Trophoblast cell (in vitro differentiated cells and primary cell): ENCODE data around the gene SLIT3.

Experiments used
- DNase-seq, 2 donors: peaks; one replicate each; pipeline ENCODE4 v3.0.0-alpha.2; 2016
- H2AFZ ChIP-seq: 2 replicates; pipeline ENCODE4 v1.6.1; 2013; ENCODE audit warnings: low read length, moderate library complexity, mild to moderate bottlenecking; ENCODE audit not compliant: insufficient read depth, poor library complexity
- H2AK5ac ChIP-seq: 2 replicates; pipeline ENCODE4 v1.6.1; 2013; ENCODE audit warnings: mild to moderate bottlenecking, low read length
- H2BK120ac ChIP-seq: 2 replicates; pipeline ENCODE4 v1.6.1; 2013; ENCODE audit warnings: low read length, mild to moderate bottlenecking, moderate library complexity; ENCODE audit not compliant: insufficient read depth, poor library complexity
- H2BK12ac ChIP-seq: 2 replicates; pipeline ENCODE4 v1.6.1; 2013; ENCODE audit warnings: mild to moderate bottlenecking, low read length, moderate library complexity
- H2BK5ac ChIP-seq: 2 replicates; pipeline ENCODE4 v1.6.1; 2013; ENCODE audit warnings: low read length, low read depth, moderate library complexity, mild to moderate bottlenecking; ENCODE audit not compliant: poor library complexity
- H3K14ac ChIP-seq: 2 replicates; pipeline ENCODE4 v1.6.1; 2013; ENCODE audit warnings: mild to moderate bottlenecking, low read length
- H3K18ac ChIP-seq: 2 replicates; pipeline ENCODE4 v1.6.1; 2013; ENCODE audit warnings: mild to moderate bottlenecking, low read length
- H3K23ac ChIP-seq: 2 replicates; pipeline ENCODE4 v1.6.1; 2013; ENCODE audit warnings: low read length
- H3K27ac ChIP-seq: 2 replicates; pipeline ENCODE4 v1.5.1; 2013; ENCODE audit warnings: low read depth, mild to moderate bottlenecking, inconsistent platforms, low read length, moderate library complexity
- H3K27me3 ChIP-seq: 2 replicates; pipeline ENCODE4 v1.6.1; 2013; ENCODE audit warnings: inconsistent platforms, mild to moderate bottlenecking, low read length, moderate library complexity; ENCODE audit not compliant: insufficient read depth
- H3K36me3 ChIP-seq, 2 experiments: 1 replicate in 1 of 2; 2 replicates in 1 of 2; pipeline ENCODE4 v1.6.1; 2013; ENCODE audit warnings: low read length in 2 of 2, mild to moderate bottlenecking in 2 of 2, moderate library complexity in 1 of 2; ENCODE audit not compliant: insufficient read depth in 2 of 2, control insufficient read depth in 1 of 2
- H3K4ac ChIP-seq: 2 replicates; pipeline ENCODE4 v1.6.1; 2013; ENCODE audit warnings: low read depth, mild to moderate bottlenecking, low read length, moderate library complexity
- H3K4me1 ChIP-seq, 2 experiments: 1 replicate in 1 of 2; 2 replicates in 1 of 2; pipeline ENCODE4 v1.6.1; 2013; ENCODE audit warnings: low read length in 2 of 2, mild to moderate bottlenecking in 2 of 2, moderate library complexity in 1 of 2; ENCODE audit not compliant: insufficient read depth in 2 of 2, control insufficient read depth in 1 of 2
- H3K4me2 ChIP-seq: 2 replicates; pipeline ENCODE4 v1.6.1; 2013; ENCODE audit warnings: inconsistent platforms, mild to moderate bottlenecking, low read length, moderate library complexity
- H3K4me3 ChIP-seq: 2 replicates; pipeline ENCODE4 v1.5.1; 2013; ENCODE audit warnings: mild to moderate bottlenecking, low read depth, low read length, inconsistent platforms
- H3K79me1 ChIP-seq: one replicate; pipeline ENCODE4 v1.6.1; 2013; ENCODE audit warnings: low read length
- H3K79me2 ChIP-seq: 2 replicates; pipeline ENCODE4 v1.6.1; 2013; ENCODE audit warnings: low read length, mild to moderate bottlenecking; ENCODE audit not compliant: control insufficient read depth, insufficient read depth, poor library complexity
- H3K9ac ChIP-seq: 2 replicates; pipeline ENCODE4 v1.6.1; 2013; ENCODE audit warnings: mild to moderate bottlenecking, low read length
- H3K9me3 ChIP-seq: 2 replicates; pipeline ENCODE4 v1.6.1; 2013; ENCODE audit warnings: low read depth, mild to moderate bottlenecking, control low read depth, inconsistent platforms, low read length; ENCODE audit not compliant: insufficient read depth
- H4K12ac ChIP-seq: 2 replicates; pipeline ENCODE4 v1.6.1; 2013; ENCODE audit warnings: low read depth, mild to moderate bottlenecking, low read length, moderate library complexity
- H4K8ac ChIP-seq: 2 replicates; pipeline ENCODE4 v1.6.1; 2013; ENCODE audit warnings: low read depth, mild to moderate bottlenecking, low read length, moderate library complexity
- H4K91ac ChIP-seq: one replicate; pipeline ENCODE4 v1.6.1; 2013; ENCODE audit warnings: low read depth, mild to moderate bottlenecking, low read length, moderate library complexity
- WGBS: extraction: QIAGEN DNeasy Blood & Tissue Kit; methylation state at CpG from one replicate; pipeline ENCODE4 v1.1.7; 2013; ENCODE audit warnings: missing lambda C conversion rate; ENCODE audit not compliant: insufficient read length, insufficient coverage; ENCODE audit errors: extremely low coverage; 5-methylcytosine and 5-hydroxymethylcytosine counted together

Gene SLIT3

DNA sequence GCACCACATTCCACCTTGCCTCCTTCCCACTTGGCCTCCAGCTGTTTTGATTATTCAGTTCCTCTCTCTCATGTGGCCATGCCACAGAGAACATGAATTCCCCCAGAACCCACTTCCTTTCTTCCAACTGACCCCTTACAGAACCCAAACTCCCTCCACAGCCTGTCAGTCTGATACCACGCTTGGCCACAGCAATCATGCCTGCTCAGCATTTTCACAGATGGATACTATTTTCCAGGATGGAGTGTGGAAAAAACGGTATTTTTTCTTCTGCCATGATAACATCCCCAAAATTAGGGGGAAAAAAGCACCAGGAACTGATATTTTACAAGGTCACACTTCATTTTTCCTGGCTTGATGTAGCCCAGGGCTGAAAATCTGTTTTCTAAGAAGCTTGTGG is 34.9 kb upstream of the SLIT3 start:
- Histone ChIP-seq H2BK12ac (no peak overlapping the region), H3K9ac (no peak overlapping the region), H3K14ac (no peak overlapping the region), H3K23ac (no peak overlapping the region), H3K9me3 (no peaks in the 10 kb centered on the region), H3K27me3 (no peaks in the 10 kb centered on the region), H4K91ac (no peak overlapping the region), H4K8ac (no peak overlapping the region), H2AFZ (no peak overlapping the region), H3K18ac (no peak overlapping the region), H3K79me1 (no peaks in the 10 kb centered on the region), H2AK5ac (no peak overlapping the region), H3K4ac (no peak overlapping the region), H3K4me1 (peaks cover 0 to 3% of the 10 kb centered on the region in 2 experiments), H3K4me3 (no peak overlapping the region), H2BK120ac (no peak overlapping the region), H3K4me2 (no peak overlapping the region), H3K79me2 (no peaks in the 10 kb centered on the region), H3K36me3 (no peaks in the 10 kb centered on the region), H4K12ac (no peak overlapping the region), H2BK5ac (no peak overlapping the region), H3K27ac (no peak overlapping the region)
- no peak for DNase-seq
- no CpG with 5 or more reads among the region's 2 CpGs for WGBS

DNA sequence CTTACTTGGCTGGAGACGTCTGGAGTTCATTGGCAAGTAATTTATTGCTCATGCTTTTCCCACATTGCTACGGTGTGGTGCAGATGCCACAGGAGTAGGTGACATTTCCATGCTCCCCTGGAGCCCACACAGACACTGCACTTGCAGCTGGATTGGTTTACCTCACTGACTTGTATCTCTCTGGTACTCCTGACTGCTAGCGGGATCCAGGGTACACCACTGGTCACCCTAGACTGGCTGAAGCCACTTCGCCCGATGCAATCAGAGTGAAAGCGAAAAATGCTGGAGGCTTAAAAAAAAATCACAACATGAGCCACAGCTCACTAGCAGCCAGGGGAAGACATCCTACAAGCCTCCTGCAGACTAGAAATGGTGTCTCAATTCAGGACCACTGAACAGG is 32.6 kb upstream of the SLIT3 start:
- H4K91ac ChIP-seq = no peak overlapping the region
- H3K14ac ChIP-seq = no peak overlapping the region
- no peaks in the 10 kb centered on the region for H3K27me3 ChIP-seq
- H3K27ac ChIP-seq = no peak overlapping the region
- no peak overlapping the region for H2AFZ ChIP-seq
- no peak overlapping the region for H3K4ac ChIP-seq
- H3K79me1 ChIP-seq = no peaks in the 10 kb centered on the region
- WGBS = no CpG with 5 or more reads among the region's 6 CpGs
- H2BK5ac ChIP-seq = no peak overlapping the region
- H2AK5ac ChIP-seq = no peak overlapping the region
- H4K8ac ChIP-seq = no peak overlapping the region
- H3K18ac ChIP-seq = no peak overlapping the region
- no peaks in the 10 kb centered on the region for H3K36me3 ChIP-seq
- no peak overlapping the region for H3K9ac ChIP-seq
- H3K4me2 ChIP-seq = no peak overlapping the region
- H3K23ac ChIP-seq = no peak overlapping the region
- no peaks in the 10 kb centered on the region for H3K9me3 ChIP-seq
- H2BK120ac ChIP-seq = no peak overlapping the region
- H3K4me3 ChIP-seq = no peak overlapping the region
- no peaks in the 10 kb centered on the region for H3K79me2 ChIP-seq
- peaks cover 0 to 3% of the 10 kb centered on the region in 2 experiments for H3K4me1 ChIP-seq
- no peak for DNase-seq
- H4K12ac ChIP-seq = no peak overlapping the region
- H2BK12ac ChIP-seq = no peak overlapping the region

DNA sequence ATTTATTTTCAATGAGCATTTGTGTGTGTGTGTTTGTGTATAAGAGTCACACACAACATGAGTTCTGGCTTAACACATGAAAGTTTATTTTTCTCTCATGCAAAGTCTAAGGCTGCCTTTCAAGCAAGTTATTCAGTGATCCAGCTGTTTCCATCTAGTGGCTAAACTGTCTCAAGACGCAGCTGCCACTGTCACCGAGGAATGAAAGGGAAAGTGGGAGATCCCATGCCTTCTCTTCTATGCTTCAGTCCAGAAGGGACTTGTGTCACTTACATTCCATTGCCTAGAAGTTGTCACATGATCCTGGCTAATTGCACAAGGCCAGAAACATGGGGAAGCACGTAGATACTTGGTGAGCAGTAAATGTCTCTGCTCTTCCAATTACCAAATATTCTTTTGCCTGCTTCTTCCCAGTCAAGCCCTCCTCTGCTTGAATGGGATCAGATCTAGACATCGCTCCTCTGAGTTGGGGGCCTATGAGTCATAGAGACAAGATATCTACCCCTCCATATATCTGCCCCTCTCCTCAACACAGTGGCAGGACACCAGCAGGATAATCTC is 30.4 kb upstream of the SLIT3 start:
- Histone ChIP-seq H3K27me3 (no peaks in the 10 kb centered on the region), H3K14ac (no peak overlapping the region), H2AK5ac (no peak overlapping the region), H3K18ac (no peak overlapping the region), H2BK120ac (no peak overlapping the region), H3K27ac (no peak overlapping the region), H4K91ac (no peak overlapping the region), H4K8ac (no peak overlapping the region), H2BK5ac (no peak overlapping the region), H3K9me3 (no peaks in the 10 kb centered on the region), H3K4me3 (no peak overlapping the region), H3K79me2 (no peaks in the 10 kb centered on the region), H4K12ac (no peak overlapping the region), H3K4ac (no peak overlapping the region), H2AFZ (no peak overlapping the region), H3K23ac (no peak overlapping the region), H3K79me1 (no peaks in the 10 kb centered on the region), H2BK12ac (no peak overlapping the region), H3K4me2 (no peak overlapping the region), H3K9ac (no peak overlapping the region), H3K36me3 (no peaks in the 10 kb centered on the region), H3K4me1 (peaks cover 0 to 3% of the 10 kb centered on the region in 2 experiments)
- DNase-seq = peak; percentile 16 to 52
- WGBS = no CpG with 5 or more reads among the region's 4 CpGs

DNA sequence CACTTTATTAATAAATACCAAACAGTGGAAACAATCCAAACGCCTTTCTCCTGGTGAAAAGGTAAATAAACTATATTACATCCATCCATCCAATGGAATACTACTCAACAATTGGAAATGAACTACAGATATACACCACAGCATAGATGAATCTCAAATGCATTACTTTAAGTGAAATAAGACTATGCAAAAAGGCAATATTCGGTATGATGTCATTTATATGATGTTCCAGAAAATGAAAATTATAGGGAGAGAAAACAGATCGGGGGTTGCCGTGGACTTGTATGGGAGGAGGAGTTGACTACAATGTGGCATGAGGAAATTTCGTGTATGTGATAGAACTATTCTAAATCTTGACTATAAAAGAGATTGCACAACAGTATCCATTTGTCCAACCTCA is 27.5 kb upstream of the SLIT3 start:
- Histone ChIP-seq H2BK12ac (no peak overlapping the region), H4K12ac (no peak overlapping the region), H3K14ac (no peak overlapping the region), H3K4ac (no peak overlapping the region), H3K9ac (no peak overlapping the region), H3K79me1 (no peaks in the 10 kb centered on the region), H2AK5ac (no peak overlapping the region), H3K79me2 (no peaks in the 10 kb centered on the region), H3K4me3 (no peak overlapping the region), H3K36me3 (no peaks in the 10 kb centered on the region), H3K27me3 (no peaks in the 10 kb centered on the region), H2AFZ (no peak overlapping the region), H3K23ac (no peak overlapping the region), H4K91ac (no peak overlapping the region), H4K8ac (no peak overlapping the region), H3K9me3 (no peaks in the 10 kb centered on the region), H3K18ac (no peak overlapping the region), H3K4me2 (no peak overlapping the region), H2BK5ac (no peak overlapping the region), H3K4me1 (peaks cover 0 to under 1% of the 10 kb centered on the region in 2 experiments), H2BK120ac (no peak overlapping the region), H3K27ac (no peak overlapping the region)
- no peak for DNase-seq
- WGBS = no CpG with 5 or more reads among the region's 5 CpGs
